MM.1S (cell line): ENCODE results near the gene GRB10.

ENCODE experiments used
- DNase-seq: peaks from one replicate; pipeline ENCODE4 v3.0.0-alpha.2; 2015
- H2AFZ ChIP-seq: fragments of 300-600 bp; sonication (generic); 2 replicates; pipeline ENCODE4 v1.6.0; 2016; ENCODE audit warnings: antibody characterized with exemption, low read length
- H3F3A ChIP-seq: fragments of 300-600 bp; sonication (generic); 2 replicates; pipeline ENCODE4 v1.6.1; 2016; ENCODE audit warnings: mild to moderate bottlenecking, antibody characterized with exemption, low read length, moderate library complexity, mixed read lengths; ENCODE audit not compliant: insufficient read depth
- H3K27ac ChIP-seq: fragments of 300-600 bp; sonication (generic); 2 replicates; pipeline ENCODE4 v1.5.1; 2016; ENCODE audit warnings: mild to moderate bottlenecking, low read length
- H3K27me3 ChIP-seq: fragments of 300-600 bp; sonication (generic); replicated peaks from 2 replicates; pipeline ENCODE4 v1.6.0; 2016; ENCODE audit warnings: low read length; ENCODE audit not compliant: insufficient read depth
- H3K36me3 ChIP-seq: fragments of 300-600 bp; sonication (generic); replicated peaks from 2 replicates; pipeline ENCODE4 v1.6.1; 2016; ENCODE audit warnings: mild to moderate bottlenecking, low read length, mixed read lengths; ENCODE audit not compliant: insufficient read depth
- H3K4me1 ChIP-seq: fragments of 300-600 bp; sonication (generic); 2 replicates; pipeline ENCODE4 v1.6.1; 2016; ENCODE audit warnings: low read length, mixed read lengths
- H3K4me2 ChIP-seq: fragments of 300-600 bp; sonication (generic); 2 replicates; pipeline ENCODE4 v1.6.0; 2016; ENCODE audit warnings: low read depth, low read length
- H3K4me3 ChIP-seq: fragments of 300-600 bp; sonication (generic); 2 replicates; pipeline ENCODE4 v1.5.1; 2016; ENCODE audit warnings: low read length, mixed read lengths
- H3K79me2 ChIP-seq: fragments of 300-600 bp; sonication (generic); 2 replicates; pipeline ENCODE4 v1.6.1; 2016; ENCODE audit warnings: mixed run types, low read length, mixed read lengths
- H3K9ac ChIP-seq: fragments of 300-600 bp; sonication (generic); 2 replicates; pipeline ENCODE4 v1.6.1; 2016; ENCODE audit warnings: low read length, mixed read lengths
- H3K9me2 ChIP-seq: fragments of 300-600 bp; sonication (generic); replicated peaks from 2 replicates; pipeline ENCODE4 v1.6.1; 2016; ENCODE audit warnings: mild to moderate bottlenecking, low read length, mixed read lengths; ENCODE audit not compliant: insufficient read depth
- H3K9me3 ChIP-seq: fragments of 300-600 bp; sonication (generic); replicated peaks from 2 replicates; pipeline ENCODE4 v1.6.1; 2016; ENCODE audit warnings: mild to moderate bottlenecking, low read length, mixed read lengths; ENCODE audit not compliant: insufficient read depth
- H4K20me1 ChIP-seq: fragments of 300-600 bp; sonication (generic); 2 replicates; pipeline ENCODE4 v1.6.1; 2016; ENCODE audit warnings: mild to moderate bottlenecking, low read length, moderate library complexity, mixed read lengths; ENCODE audit not compliant: insufficient read depth
- CTCF ChIP-seq: fragments of 300-600 bp; sonication (generic); IDR thresholded peaks from 2 replicates; pipeline ENCODE4 v1.5.1; 2016; ENCODE audit warnings: antibody characterized with exemption, low read length, mixed read lengths
- EZH2 ChIP-seq: fragments of 300-600 bp; sonication (generic); optimal IDR thresholded peaks from 2 replicates; pipeline ENCODE3; 2017; ENCODE audit warnings: low read depth, mild to moderate bottlenecking, antibody characterized with exemption, low read length, mixed read lengths
- EZH2phosphoT487 ChIP-seq: fragments of 300-600 bp; sonication (generic); IDR thresholded peaks from 2 replicates; pipeline ENCODE4 v1.6.1; 2018; ENCODE audit warnings: antibody characterized with exemption, low read length

The GRB10 gene

DNA sequence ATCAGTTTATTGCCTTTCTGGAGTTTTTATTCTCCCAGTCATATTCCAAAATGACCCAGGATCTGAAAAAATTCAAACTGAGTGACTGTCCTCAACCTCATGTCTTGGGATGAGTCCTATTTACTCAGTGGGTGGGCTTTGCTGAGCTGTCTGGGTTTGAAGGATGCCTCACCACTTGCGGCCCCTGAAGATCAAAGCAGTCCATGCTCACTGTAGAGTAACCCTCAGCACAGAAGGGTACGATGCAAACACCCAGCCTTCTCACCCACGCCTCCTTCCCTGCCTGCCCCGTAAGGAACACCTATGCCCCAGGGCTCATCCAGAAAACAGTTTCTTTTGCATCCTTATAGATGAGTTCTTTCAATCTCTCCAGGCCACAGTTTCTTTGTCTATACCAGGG is 42.2 kb upstream of the GRB10 start:
- H3K9me3 ChIP-seq, result no peaks in the 10 kb centered on the region
- TF ChIP-seq EZH2 (no peak), EZH2phosphoT487 (no peak), CTCF (no peak)
- no peaks in the 10 kb centered on the region for H3K4me1 ChIP-seq
- no peak overlapping the region for H2AFZ ChIP-seq
- no peak overlapping the region for H3K4me2 ChIP-seq
- no peak overlapping the region for H3K27ac ChIP-seq
- H3K36me3 ChIP-seq, result no peaks in the 10 kb centered on the region
- no peak overlapping the region for H3K4me3 ChIP-seq
- H3K27me3 ChIP-seq, result no peaks in the 10 kb centered on the region
- H3F3A ChIP-seq, result no peaks in the 10 kb centered on the region
- no peaks in the 10 kb centered on the region for H3K9me2 ChIP-seq
- H3K79me2 ChIP-seq, result no peaks in the 10 kb centered on the region
- H3K9ac ChIP-seq, result no peak overlapping the region
- H4K20me1 ChIP-seq, result no peaks in the 10 kb centered on the region
- no peak for DNase-seq

DNA sequence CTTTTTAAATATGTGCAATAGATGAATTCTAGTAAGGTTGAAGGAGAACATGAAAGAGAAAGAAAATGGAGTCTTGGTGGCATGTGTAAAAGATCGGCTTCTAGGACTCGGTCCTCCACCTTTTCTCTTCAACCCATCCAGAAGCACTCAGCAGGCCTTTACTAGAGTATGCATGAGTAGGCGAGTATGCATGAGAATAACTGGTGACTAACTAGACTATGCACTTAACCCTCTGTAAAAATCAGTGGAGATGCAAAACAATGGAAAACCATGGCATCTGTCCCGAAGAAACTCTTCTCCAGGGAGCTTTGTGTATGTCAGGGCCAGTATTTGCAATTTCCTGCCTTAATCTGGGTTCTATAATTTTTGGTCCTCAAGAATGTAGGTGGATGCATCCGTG is 40.0 kb upstream of the GRB10 start:
- TF ChIP-seq EZH2phosphoT487 (no peak), EZH2 (no peak), CTCF (no peak)

GRCh38 chr7:50822110-50822509 is 39.4 kb upstream of the GRB10 start:
- TF ChIP-seq EZH2 (no peak), EZH2phosphoT487 (no peak), CTCF (no peak)
- Histone ChIP-seq H3K27ac (no peak overlapping the region), H3K9ac (no peak overlapping the region)

More for the DNA sequence above, 40.0 kb upstream of the GRB10 start:
- Histone ChIP-seq H4K20me1 (no peaks in the 10 kb centered on the region), H2AFZ (no peak overlapping the region), H3K27ac (no peak overlapping the region), H3K9me3 (no peaks in the 10 kb centered on the region), H3K4me2 (no peak overlapping the region), H3F3A (no peaks in the 10 kb centered on the region), H3K9ac (no peak overlapping the region), H3K27me3 (no peaks in the 10 kb centered on the region), H3K79me2 (no peaks in the 10 kb centered on the region), H3K9me2 (no peaks in the 10 kb centered on the region), H3K4me1 (no peaks in the 10 kb centered on the region), H3K36me3 (no peaks in the 10 kb centered on the region), H3K4me3 (no peak overlapping the region)
- no peak for DNase-seq

More at GRCh38 chr7:50822110-50822509, 39.4 kb upstream of the GRB10 start:
- H2AFZ ChIP-seq, result no peak overlapping the region
- H3F3A ChIP-seq, result no peaks in the 10 kb centered on the region
- H3K9me2 ChIP-seq, result no peaks in the 10 kb centered on the region
- no peaks in the 10 kb centered on the region for H3K36me3 ChIP-seq
- no peaks in the 10 kb centered on the region for H3K9me3 ChIP-seq
- H3K27me3 ChIP-seq, result no peaks in the 10 kb centered on the region
- DNase-seq, result no peak
- H3K79me2 ChIP-seq, result no peaks in the 10 kb centered on the region
- H4K20me1 ChIP-seq, result no peaks in the 10 kb centered on the region
- no peak overlapping the region for H3K4me2 ChIP-seq
- no peak overlapping the region for H3K4me3 ChIP-seq
- no peaks in the 10 kb centered on the region for H3K4me1 ChIP-seq
